Brain pericyte (primary cell): ENCODE data around the gene NUB1.

Source experiments
- DNase-seq: peaks from one replicate; pipeline ENCODE4 v3.0.0-alpha.2; 2012; ENCODE audit warnings: low read depth, low spot score

NUB1 gene

DNA sequence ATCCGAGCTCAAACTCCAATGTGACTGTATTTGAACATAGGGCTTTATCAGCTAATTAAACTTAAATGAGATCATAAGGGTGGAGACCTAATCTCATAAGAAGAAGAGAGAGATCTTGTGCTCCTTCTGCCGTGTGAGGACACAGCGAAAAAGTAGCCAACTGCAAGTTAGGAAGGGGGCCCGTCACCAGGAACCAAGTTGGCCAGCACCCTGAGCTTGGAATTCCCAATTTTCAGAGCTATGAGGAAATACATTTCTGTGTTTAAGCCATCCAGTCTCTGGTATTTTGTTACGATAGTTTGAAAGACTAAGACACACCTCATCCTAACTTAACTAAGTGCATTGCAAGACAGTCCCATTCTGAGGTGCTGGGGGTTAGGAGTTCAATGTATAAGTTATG, 82.3 kb downstream of the NUB1 start:
- no peak for DNase-seq

DNA sequence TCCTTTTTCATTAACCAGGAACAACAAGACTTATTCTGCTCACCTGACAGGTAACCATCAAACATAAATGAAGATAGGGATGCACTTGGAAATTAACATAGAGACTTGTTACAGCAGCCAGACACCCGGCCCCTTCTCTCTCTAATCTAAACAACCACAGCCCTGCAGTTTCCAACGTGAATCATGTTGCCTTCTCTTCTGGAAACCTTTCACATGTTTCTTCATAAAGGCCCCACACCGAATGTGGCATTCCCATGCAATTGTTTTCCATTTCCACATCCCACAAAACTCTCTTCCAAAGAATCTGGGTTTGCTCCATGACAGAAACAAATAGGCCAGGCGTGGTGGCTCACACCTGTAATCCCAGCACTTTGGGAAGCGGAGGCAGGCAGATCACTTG, 83.2 kb downstream of the NUB1 start:
- DNase-seq = no peak

DNA sequence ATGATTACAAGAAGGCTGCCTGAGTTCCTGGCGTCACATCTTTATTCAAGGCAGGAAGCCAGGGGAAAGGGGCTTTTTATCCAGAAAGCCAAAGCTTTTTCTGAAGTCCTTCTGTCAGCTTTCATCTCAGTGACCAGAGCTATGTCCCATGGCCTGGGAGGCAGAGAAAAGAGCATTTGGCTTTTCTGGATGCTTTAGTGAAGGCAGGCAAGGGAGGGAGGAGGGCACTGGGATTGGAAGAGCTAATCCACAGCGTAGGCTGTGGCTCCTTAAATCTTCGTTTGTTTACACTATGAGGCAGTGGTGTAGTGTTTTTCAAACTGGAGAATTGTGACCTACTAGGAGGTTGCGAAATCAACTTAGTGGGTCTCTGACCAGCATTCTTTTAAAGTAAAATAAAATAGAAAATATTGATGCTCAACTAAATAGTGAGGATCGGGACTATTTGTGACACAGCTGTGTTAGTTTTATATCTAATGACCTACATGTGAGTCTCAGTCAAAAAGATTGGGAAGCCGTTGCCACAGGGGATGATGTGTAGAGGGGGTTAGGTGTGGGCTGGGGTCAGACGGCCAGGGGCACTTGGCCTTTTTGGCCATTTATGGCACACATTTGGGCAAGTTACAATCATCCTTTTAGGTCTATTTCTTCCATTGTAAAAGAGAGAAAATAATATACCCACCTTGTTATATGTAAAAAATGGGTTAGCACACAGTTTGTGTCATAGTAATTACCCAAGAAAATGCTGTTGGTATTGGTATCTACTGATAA, 84.2 kb downstream of the NUB1 start:
- DNase-seq = peak; percentile 55

- DNase-seq = peak; percentile 69
Measured at GRCh38 chr7:151426441-151426903, 84.9 kb downstream of the NUB1 start.

- DNase-seq = no peak
Measured at GRCh38 chr7:151426904-151427704, 85.5 kb downstream of the NUB1 start.

- no peak for DNase-seq
Measured at GRCh38 chr7:151427705-151428377, 86.2 kb downstream of the NUB1 start.
